ENCODE measurements around the gene VTI1A. TPM values are rescaled to one million over a fixed set of nuclear protein-coding genes. Genes with fewer than 3 reads are reported as not detected.

The VTI1A gene
- total and polyA plus RNA-seq, 2 of the 13 experiments (the other 11 are each of a cell fraction or from before 2014, with no cell fraction given), result 11.7 to 32.7 TPM

DNA sequence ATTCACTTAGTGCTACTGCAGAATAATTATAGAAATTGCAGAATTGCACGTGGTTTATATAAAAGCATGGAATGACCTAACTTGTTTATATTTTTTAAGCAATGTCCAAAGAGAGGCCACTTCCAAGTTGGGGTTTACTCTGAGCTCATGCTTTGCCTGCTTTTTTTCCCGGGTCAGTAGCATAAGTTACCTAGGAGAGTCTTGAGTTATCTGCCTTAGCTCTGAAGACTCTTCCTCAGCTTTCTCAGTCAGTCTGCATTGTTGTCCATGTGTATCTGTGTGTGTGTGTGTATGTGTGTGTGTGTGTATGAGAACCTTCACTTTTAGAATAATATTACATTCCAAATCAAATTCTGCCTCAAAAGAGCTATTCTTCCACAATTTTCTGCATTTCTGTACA is 263.5 kb downstream of the VTI1A start (continued):
- TF ChIP-seq, protein P1, sequence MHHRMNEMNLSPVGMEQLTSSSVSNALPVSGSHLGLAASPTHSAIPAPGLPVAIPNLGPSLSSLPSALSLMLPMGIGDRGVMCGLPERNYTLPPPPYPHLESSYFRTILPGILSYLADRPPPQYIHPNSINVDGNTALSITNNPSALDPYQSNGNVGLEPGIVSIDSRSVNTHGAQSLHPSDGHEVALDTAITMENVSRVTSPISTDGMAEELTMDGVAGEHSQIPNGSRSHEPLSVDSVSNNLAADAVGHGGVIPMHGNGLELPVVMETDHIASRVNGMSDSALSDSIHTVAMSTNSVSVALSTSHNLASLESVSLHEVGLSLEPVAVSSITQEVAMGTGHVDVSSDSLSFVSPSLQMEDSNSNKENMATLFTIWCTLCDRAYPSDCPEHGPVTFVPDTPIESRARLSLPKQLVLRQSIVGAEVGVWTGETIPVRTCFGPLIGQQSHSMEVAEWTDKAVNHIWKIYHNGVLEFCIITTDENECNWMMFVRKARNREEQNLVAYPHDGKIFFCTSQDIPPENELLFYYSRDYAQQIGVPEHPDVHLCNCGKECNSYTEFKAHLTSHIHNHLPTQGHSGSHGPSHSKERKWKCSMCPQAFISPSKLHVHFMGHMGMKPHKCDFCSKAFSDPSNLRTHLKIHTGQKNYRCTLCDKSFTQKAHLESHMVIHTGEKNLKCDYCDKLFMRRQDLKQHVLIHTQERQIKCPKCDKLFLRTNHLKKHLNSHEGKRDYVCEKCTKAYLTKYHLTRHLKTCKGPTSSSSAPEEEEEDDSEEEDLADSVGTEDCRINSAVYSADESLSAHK (CRISPR knock-in tag; IDR thresholded peaks at IDR 0.05; ENCODE audit: borderline replicate concordance), result no peak
- TF ChIP-seq, protein P2, sequence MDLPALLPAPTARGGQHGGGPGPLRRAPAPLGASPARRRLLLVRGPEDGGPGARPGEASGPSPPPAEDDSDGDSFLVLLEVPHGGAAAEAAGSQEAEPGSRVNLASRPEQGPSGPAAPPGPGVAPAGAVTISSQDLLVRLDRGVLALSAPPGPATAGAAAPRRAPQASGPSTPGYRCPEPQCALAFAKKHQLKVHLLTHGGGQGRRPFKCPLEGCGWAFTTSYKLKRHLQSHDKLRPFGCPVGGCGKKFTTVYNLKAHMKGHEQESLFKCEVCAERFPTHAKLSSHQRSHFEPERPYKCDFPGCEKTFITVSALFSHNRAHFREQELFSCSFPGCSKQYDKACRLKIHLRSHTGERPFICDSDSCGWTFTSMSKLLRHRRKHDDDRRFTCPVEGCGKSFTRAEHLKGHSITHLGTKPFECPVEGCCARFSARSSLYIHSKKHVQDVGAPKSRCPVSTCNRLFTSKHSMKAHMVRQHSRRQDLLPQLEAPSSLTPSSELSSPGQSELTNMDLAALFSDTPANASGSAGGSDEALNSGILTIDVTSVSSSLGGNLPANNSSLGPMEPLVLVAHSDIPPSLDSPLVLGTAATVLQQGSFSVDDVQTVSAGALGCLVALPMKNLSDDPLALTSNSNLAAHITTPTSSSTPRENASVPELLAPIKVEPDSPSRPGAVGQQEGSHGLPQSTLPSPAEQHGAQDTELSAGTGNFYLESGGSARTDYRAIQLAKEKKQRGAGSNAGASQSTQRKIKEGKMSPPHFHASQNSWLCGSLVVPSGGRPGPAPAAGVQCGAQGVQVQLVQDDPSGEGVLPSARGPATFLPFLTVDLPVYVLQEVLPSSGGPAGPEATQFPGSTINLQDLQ (CRISPR knock-in tag; IDR thresholded peaks at IDR 0.05), result no peak
- TF ChIP-seq, protein P3, sequence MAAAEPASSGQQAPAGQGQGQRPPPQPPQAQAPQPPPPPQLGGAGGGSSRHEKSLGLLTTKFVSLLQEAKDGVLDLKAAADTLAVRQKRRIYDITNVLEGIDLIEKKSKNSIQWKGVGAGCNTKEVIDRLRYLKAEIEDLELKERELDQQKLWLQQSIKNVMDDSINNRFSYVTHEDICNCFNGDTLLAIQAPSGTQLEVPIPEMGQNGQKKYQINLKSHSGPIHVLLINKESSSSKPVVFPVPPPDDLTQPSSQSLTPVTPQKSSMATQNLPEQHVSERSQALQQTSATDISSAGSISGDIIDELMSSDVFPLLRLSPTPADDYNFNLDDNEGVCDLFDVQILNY (CRISPR knock-in tag; conservative IDR thresholded peaks at IDR 0.05), result no peak
- no peak for TF ChIP-seq ZMYM3 (CRISPR knock-in tag; IDR thresholded peaks at IDR 0.05)
- no peak for TF ChIP-seq FLYWCH1 (CRISPR knock-in tag; IDR thresholded peaks at IDR 0.05)
- no peak for TF ChIP-seq ZNF674 (CRISPR knock-in tag; IDR thresholded peaks at IDR 0.05; ENCODE audit: low read depth)
- no peak for TF ChIP-seq ZSCAN9 (CRISPR knock-in tag; IDR thresholded peaks at IDR 0.05; ENCODE audit: borderline replicate concordance)
- TF ChIP-seq, protein P4, sequence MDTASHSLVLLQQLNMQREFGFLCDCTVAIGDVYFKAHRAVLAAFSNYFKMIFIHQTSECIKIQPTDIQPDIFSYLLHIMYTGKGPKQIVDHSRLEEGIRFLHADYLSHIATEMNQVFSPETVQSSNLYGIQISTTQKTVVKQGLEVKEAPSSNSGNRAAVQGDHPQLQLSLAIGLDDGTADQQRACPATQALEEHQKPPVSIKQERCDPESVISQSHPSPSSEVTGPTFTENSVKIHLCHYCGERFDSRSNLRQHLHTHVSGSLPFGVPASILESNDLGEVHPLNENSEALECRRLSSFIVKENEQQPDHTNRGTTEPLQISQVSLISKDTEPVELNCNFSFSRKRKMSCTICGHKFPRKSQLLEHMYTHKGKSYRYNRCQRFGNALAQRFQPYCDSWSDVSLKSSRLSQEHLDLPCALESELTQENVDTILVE (CRISPR knock-in tag; IDR thresholded peaks at IDR 0.05), result no peak
- no peak for TF ChIP-seq ZNF30 (CRISPR knock-in tag; IDR thresholded peaks at IDR 0.05)

All from HepG2 (cell line).